Measurements from ENCODE around the gene SOX1. TPM values are rescaled to one million over a fixed set of nuclear protein-coding genes. Genes with fewer than 3 reads are reported as not detected.

SOX1 gene
- total and polyA plus RNA-seq, 10 of the 15 experiments (the other 5 are each of a cell fraction or from before 2014, with no cell fraction given): not detected

DNA sequence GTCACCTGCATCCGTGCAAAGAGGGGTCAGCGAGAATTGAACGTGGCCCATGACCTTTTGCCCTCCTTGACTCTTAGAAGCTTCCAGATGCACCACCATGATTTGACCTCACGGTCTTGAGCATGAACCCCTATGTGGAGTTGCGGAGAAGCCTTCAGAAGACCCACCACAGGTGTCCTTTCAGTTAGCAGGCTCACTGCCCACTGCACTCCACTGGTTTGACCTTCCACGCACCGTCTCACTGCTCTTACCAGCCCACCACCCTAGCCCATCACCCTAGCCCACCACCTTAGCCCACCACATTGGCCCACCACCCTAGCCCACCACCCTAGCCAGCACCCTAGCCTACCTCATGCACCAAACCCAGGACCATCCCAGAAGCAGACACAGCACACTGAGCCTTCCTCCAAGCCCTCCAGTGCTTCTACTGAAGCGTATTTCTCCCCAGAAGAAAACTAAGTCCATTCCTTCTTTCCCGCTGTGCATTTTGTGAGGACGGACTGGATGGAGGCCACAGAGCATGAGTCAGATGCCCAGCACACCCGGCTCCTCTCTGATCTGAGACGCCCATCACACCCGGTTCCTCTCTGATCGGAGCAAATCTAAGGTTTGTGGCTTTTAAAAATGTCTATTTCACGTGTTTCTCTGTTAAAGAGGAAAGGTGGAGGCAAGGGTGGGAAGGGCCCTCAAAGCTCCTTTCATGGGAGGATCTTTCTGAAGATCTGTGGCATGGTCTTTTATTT lies 45.8 kb downstream of the SOX1 start:
- Histone ChIP-seq H3K36me3 (ENCODE audit: control insufficient read depth in 2 of 2, insufficient read depth in 2 of 2, low read length in 1 of 2) (no peaks in the 10 kb centered on the region), H3K4me3 (no peak overlapping the region), H3K9me3 (replicated peaks; ENCODE audit: control insufficient read depth, insufficient read depth, low read length) (no peaks in the 10 kb centered on the region; the same call in 2 of the 3 replicates), H3K4me2 (ENCODE audit: control insufficient read depth, insufficient read depth) (no peak overlapping the region), H3K9ac (ENCODE audit: control insufficient read depth, insufficient read depth, low read length) (no peak overlapping the region), H4K20me1 (ENCODE audit: control insufficient read depth, insufficient read depth) (no peaks in the 10 kb centered on the region), H3K4me1 (ENCODE audit: control insufficient read depth, insufficient read depth, low read length) (no peaks in the 10 kb centered on the region), H3K79me2 (ENCODE audit: control insufficient read depth, insufficient read depth, low read length) (no peaks in the 10 kb centered on the region), H3K27ac (ENCODE audit: control insufficient read depth, insufficient read depth) (no peak overlapping the region), H3K27me3 (replicated peaks in 1 of 2; ENCODE audit: control insufficient read depth in 2 of 2, insufficient read depth in 2 of 2, low read length in 1 of 2) (no peaks in the 10 kb centered on the region), H2AFZ (ENCODE audit: control insufficient read depth, low read depth, low read length) (no peak overlapping the region)
- SMC1A ChIA-PET (ENCODE audit: uncharacterized antibody, unreplicated experiment): no interaction called here
- CTCF ChIA-PET: no interaction called here
- no TSS peak for BruUV-seq (replicated peaks)
- TF ChIP-seq PRDM15 (CRISPR knock-in tag; IDR thresholded peaks at IDR 0.05): no peak
- TF ChIP-seq HDGF (IDR thresholded peaks at IDR 0.05): no peak
- no peak for TF ChIP-seq FOXM1 (IDR thresholded peaks at IDR 0.05; ENCODE audit: low read depth, low read length)
- TF ChIP-seq BRCA1 (IDR thresholded peaks at IDR 0.05; ENCODE audit: low read depth, low read length): no peak
- TF ChIP-seq STAT3 (IDR thresholded peaks at IDR 0.05; ENCODE audit: low read depth, low read length): no peak
- TF ChIP-seq NR2F1 (conservative IDR thresholded peaks at IDR 0.05): no peak
- no peak for TF ChIP-seq SMAD5 (IDR thresholded peaks at IDR 0.05; ENCODE audit: low read depth)
- TF ChIP-seq MYB (IDR thresholded peaks at IDR 0.05; ENCODE audit: borderline replicate concordance, low read depth, low read length): no peak
- no peak for TF ChIP-seq STAT1 (conservative IDR thresholded peaks at IDR 0.05)
- no peak for TF ChIP-seq NR2C2 (IDR thresholded peaks at IDR 0.05; ENCODE audit: borderline replicate concordance, control insufficient read depth, insufficient read length, low read depth)
- TF ChIP-seq PAX8 (IDR thresholded peaks at IDR 0.05): no peak
- TF ChIP-seq TCF7 (IDR thresholded peaks at IDR 0.05; ENCODE audit: borderline replicate concordance): no peak
- no peak for TF ChIP-seq ZNF274 (IDR thresholded peaks at IDR 0.05; ENCODE audit: insufficient read depth, insufficient read length)
- TF ChIP-seq RB1 (IDR thresholded peaks at IDR 0.05; ENCODE audit: borderline replicate concordance): no peak
- TF ChIP-seq ELK1 (IDR thresholded peaks at IDR 0.05; ENCODE audit: low read depth, low read length): no peak
- DNase-seq (ENCODE audit: low read depth, low spot score): no peak
- in situ Hi-C loops (cut with MboI): no loop called here
- POLR2A ChIA-PET: interaction anchor here (0.6 kb wide), 1 partner anchor 14 kb away, joined by 4 read pairs; no protein-coding TSS in a partner anchor
- WGBS (ENCODE audit: insufficient coverage, insufficient replicate concordance, low lambda C conversion rate, missing lambda C conversion rate): 41% methylated on average over 15 of the region's 15 CpGs
- RAD21 ChIA-PET (ENCODE audit: unreplicated experiment): no interaction called here
- intact Hi-C loops (cut with micrococcal nuclease; ENCODE audit: unreplicated experiment): no loop called here
- ATAC-seq: no peak
- FAIRE-seq: no peak
